ENCODE results near the gene THRB. TPM values are rescaled to one million over a fixed set of nuclear protein-coding genes. Genes with fewer than 3 reads are reported as not detected.

Gene THRB
- total RNA-seq, 4 donors from 2014 or later: 19.8 to 25.8 (median 23.4) TPM

GRCh38 chr3:24299806-24300626 is 194.6 kb downstream of the THRB start:
- TF ChIP-seq, protein P1, sequence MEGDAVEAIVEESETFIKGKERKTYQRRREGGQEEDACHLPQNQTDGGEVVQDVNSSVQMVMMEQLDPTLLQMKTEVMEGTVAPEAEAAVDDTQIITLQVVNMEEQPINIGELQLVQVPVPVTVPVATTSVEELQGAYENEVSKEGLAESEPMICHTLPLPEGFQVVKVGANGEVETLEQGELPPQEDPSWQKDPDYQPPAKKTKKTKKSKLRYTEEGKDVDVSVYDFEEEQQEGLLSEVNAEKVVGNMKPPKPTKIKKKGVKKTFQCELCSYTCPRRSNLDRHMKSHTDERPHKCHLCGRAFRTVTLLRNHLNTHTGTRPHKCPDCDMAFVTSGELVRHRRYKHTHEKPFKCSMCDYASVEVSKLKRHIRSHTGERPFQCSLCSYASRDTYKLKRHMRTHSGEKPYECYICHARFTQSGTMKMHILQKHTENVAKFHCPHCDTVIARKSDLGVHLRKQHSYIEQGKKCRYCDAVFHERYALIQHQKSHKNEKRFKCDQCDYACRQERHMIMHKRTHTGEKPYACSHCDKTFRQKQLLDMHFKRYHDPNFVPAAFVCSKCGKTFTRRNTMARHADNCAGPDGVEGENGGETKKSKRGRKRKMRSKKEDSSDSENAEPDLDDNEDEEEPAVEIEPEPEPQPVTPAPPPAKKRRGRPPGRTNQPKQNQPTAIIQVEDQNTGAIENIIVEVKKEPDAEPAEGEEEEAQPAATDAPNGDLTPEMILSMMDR (IDR thresholded peaks at IDR 0.05): no peak
- TF ChIP-seq POLR2A (IDR thresholded peaks at IDR 0.05): no peak
- intact Hi-C loops (cut with DNase I; ENCODE audit: low total_unique reads): no loop called here
- no peak for DNase-seq (ENCODE audit: low spot score in 2 of 2)
- H3K4me3 ChIP-seq (ENCODE audit: low read depth, poor library complexity, severe bottlenecking): no peak overlapping the region
- WGBS, 2 donors: 55% methylated on average over 6 of the region's 6 CpGs

- WGBS, 2 donors: 9 to 19% methylated on average over 1 of the region's 1 CpG
- H3K4me3 ChIP-seq (ENCODE audit: low read depth, poor library complexity, severe bottlenecking): no peak overlapping the region
- intact Hi-C loops (cut with DNase I; ENCODE audit: low total_unique reads): no loop called here
These were observed 195.3 kb downstream of the THRB start for GRCh38 chr3:24299246-24299805.

DNA sequence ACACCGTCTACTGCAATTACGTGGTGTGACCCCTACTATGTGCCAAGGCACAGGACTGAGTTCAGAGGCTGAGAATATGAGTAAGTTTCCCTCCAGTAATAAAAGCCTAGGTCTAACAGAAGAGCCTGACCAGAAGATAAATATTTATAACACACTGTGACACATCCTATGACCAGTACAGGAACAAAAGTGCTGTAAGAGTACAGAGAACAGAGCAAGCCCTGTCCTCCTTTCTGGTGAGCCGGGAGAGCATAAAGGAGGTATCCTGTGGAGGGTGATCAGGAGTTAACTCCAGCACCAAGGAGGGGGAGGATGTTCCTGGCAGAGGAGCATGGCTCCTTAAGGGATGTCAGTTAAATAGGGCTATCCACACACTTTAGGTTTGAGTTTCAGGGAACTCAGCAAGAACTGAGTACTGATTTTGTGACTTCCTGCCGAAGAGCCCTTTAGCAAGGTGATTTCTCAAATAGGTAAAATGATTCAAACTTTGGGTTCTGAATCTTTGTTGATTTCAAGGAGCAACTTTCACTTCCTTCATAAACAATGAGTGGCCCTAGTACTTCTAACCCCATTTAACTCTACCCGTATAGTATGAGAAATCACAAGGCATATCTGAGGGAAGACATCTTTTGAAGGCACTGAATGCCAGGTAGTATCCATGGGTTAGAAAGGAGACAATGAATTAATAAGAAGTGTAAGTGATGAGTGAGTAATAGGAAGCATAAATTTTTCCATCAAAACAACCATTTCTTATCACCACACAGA is 198.0 kb downstream of the THRB start:
- intact Hi-C loops (cut with DNase I; ENCODE audit: low total_unique reads): no loop called here
- 90 to 96% methylated on average over 5 of the region's 5 CpGs for WGBS, 2 donors
- no peak overlapping the region for H3K4me3 ChIP-seq (ENCODE audit: low read depth, poor library complexity, severe bottlenecking)

More at GRCh38 chr3:24299246-24299805, 195.3 kb downstream of the THRB start:
- DNase-seq (ENCODE audit: low spot score in 2 of 2): no peak
- no peak for TF ChIP-seq POLR2A (IDR thresholded peaks at IDR 0.05)
- TF ChIP-seq, protein P1 (IDR thresholded peaks at IDR 0.05): no peak

DNA sequence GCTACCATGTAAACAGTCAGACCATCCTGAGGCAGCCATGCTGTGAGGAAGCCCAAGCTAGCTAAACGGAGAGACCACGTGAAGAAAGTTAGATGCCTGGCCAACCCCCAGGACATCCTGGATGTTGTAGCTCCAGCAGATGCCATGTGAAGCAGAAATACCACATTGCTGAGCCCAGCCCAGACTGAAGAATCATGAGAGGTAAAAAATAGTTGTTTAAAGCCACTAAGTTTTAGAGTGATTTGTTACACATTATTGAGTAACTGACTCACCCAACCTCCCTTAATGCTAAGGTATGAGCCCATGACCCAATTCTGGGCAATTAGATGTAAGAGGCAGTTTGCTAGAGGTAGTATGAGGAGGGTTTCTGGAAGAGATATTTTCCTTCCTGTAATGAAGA is 200.5 kb downstream of the THRB start:
- no peak overlapping the region for H3K4me3 ChIP-seq (ENCODE audit: low read depth, poor library complexity, severe bottlenecking)
- intact Hi-C loops (cut with DNase I; ENCODE audit: low total_unique reads): no loop called here
- no peak for DNase-seq (ENCODE audit: low spot score in 2 of 2)
- TF ChIP-seq, protein P1 (IDR thresholded peaks at IDR 0.05): no peak
- no peak for TF ChIP-seq POLR2A (IDR thresholded peaks at IDR 0.05)
- 92 to 100% methylated on average over 2 of the region's 2 CpGs for WGBS, 2 donors

More for the DNA sequence above, 198.0 kb downstream of the THRB start:
- DNase-seq (ENCODE audit: low spot score in 2 of 2): no peak
- no peak for TF ChIP-seq POLR2A (IDR thresholded peaks at IDR 0.05)
- TF ChIP-seq, protein P1 (IDR thresholded peaks at IDR 0.05): no peak

- TF ChIP-seq POLR2A (IDR thresholded peaks at IDR 0.05): no peak
- TF ChIP-seq, protein P1 (IDR thresholded peaks at IDR 0.05): no peak
- no peak for DNase-seq (ENCODE audit: low spot score in 2 of 2)
- no peak overlapping the region for H3K4me3 ChIP-seq (ENCODE audit: low read depth, poor library complexity, severe bottlenecking)
- intact Hi-C loops (cut with DNase I; ENCODE audit: low total_unique reads): no loop called here
These were observed 203.0 kb downstream of the THRB start for GRCh38 chr3:24291646-24292045.
